Calu3 (cell line): ENCODE results near the gene SARS2. TPM values are rescaled to one million over a fixed set of nuclear protein-coding genes. Genes with fewer than 3 reads are reported as not detected.
"Not testable (repeated sequence)": the region's sequence is repeated elsewhere in the genome, so short reads cannot be mapped to it uniquely, and the experiment has no call there.

Source experiments
- BruUV-seq: library from RNA; stranded (reverse); fragments of 400-500 nt; replicated peaks from 2 replicates; lab custom pipeline; 2021; lab: Mats Ljungman, UMichigan
- CTCF ChIA-PET: fragments of 300-600 bp; sonication (Branson Sonifier 250); formaldehyde crosslinking; loops from one replicate; lab custom pipeline; 2022; ENCODE audit warnings: antibody characterized with exemption; lab: Charles Lee
- DNase-seq: peaks from one replicate; pipeline ENCODE4 v3.0.0; 2022
- H3K27ac Mint-ChIP-seq: one replicate; pipeline ENCODE4 v1.8.0; 2022; ENCODE audit warnings: mixed read lengths; ENCODE audit not compliant: unreplicated experiment
- H3K27me3 Mint-ChIP-seq: one replicate; pipeline ENCODE4 v1.8.0; 2022; ENCODE audit warnings: mixed read lengths; ENCODE audit not compliant: unreplicated experiment
- H3K36me3 Mint-ChIP-seq: one replicate; pipeline ENCODE4 v1.8.0; 2022; ENCODE audit warnings: mild to moderate bottlenecking, moderate library complexity, mixed read lengths; ENCODE audit not compliant: insufficient read depth, unreplicated experiment
- H3K4me1 Mint-ChIP-seq: one replicate; pipeline ENCODE4 v1.8.0; 2022; ENCODE audit warnings: mild to moderate bottlenecking, low read depth, mixed read lengths; ENCODE audit not compliant: unreplicated experiment
- H3K4me3 Mint-ChIP-seq: one replicate; pipeline ENCODE4 v1.8.0; 2022; ENCODE audit warnings: mild to moderate bottlenecking, low read depth, moderate library complexity, mixed read lengths; ENCODE audit not compliant: unreplicated experiment
- H3K9me3 Mint-ChIP-seq: one replicate; pipeline ENCODE4 v1.8.0; 2022; ENCODE audit warnings: low read depth, mixed read lengths; ENCODE audit not compliant: unreplicated experiment
- intact Hi-C: fragments of 100-400 bp; cut with micrococcal nuclease; formaldehyde crosslinking; loops from one replicate; pipeline ENCODE4 v1.10.0; 2022; ENCODE audit not compliant: unreplicated experiment
- total RNA-seq: library from RNA; stranded (reverse); gene quantifications from 2 replicates; pipeline ENCODE4 v1.2.3, GENCODE V29; 2022
- TF ChIP-seq, protein P1 (sequence below): fragments of 200-600 bp; IDR thresholded peaks from one replicate; pipeline ENCODE4 v1.8.0; 2022; ENCODE audit warnings: antibody characterized with exemption; ENCODE audit not compliant: unreplicated experiment

Gene SARS2
- total RNA-seq, 1 experiment from 2014 or later = 52.1 TPM

DNA sequence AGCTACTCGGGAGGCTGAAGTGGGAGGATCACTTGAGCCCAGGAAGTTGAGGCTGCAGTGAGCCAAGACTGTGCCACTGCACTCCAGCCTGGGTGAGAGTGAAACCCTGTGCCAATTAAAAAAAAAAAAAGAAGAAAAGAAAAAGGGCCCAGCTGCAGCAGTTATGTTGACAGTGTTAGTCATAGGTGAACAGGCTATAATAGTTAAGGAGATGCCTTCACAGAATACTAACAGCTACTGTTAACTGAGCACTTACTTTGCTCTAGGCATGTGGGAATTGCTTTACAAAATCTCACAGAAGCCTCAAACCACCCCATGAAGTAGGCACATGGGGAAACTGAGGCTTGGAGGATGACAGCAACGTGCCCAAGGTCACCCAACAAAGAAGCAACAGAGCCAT is 41.1 kb upstream of the SARS2 start:
- TF ChIP-seq, protein P1, sequence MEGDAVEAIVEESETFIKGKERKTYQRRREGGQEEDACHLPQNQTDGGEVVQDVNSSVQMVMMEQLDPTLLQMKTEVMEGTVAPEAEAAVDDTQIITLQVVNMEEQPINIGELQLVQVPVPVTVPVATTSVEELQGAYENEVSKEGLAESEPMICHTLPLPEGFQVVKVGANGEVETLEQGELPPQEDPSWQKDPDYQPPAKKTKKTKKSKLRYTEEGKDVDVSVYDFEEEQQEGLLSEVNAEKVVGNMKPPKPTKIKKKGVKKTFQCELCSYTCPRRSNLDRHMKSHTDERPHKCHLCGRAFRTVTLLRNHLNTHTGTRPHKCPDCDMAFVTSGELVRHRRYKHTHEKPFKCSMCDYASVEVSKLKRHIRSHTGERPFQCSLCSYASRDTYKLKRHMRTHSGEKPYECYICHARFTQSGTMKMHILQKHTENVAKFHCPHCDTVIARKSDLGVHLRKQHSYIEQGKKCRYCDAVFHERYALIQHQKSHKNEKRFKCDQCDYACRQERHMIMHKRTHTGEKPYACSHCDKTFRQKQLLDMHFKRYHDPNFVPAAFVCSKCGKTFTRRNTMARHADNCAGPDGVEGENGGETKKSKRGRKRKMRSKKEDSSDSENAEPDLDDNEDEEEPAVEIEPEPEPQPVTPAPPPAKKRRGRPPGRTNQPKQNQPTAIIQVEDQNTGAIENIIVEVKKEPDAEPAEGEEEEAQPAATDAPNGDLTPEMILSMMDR = no peak
- peaks cover 22% of the 10 kb centered on the region for H3K4me1 Mint-ChIP-seq
- H3K36me3 Mint-ChIP-seq = peaks cover 25% of the 10 kb centered on the region
- no peak for DNase-seq
- H3K4me3 Mint-ChIP-seq = no peak overlapping the region
- no peaks in the 10 kb centered on the region for H3K9me3 Mint-ChIP-seq
- intact Hi-C loops = no loop called here
- CTCF ChIA-PET = interaction anchor here (0.9 kb wide), 1 partner anchor 66 kb away, joined by 3 read pairs; no protein-coding TSS in a partner anchor
- no peaks in the 10 kb centered on the region for H3K27me3 Mint-ChIP-seq
- BruUV-seq = no TSS peak
- no peak overlapping the region for H3K27ac Mint-ChIP-seq

DNA sequence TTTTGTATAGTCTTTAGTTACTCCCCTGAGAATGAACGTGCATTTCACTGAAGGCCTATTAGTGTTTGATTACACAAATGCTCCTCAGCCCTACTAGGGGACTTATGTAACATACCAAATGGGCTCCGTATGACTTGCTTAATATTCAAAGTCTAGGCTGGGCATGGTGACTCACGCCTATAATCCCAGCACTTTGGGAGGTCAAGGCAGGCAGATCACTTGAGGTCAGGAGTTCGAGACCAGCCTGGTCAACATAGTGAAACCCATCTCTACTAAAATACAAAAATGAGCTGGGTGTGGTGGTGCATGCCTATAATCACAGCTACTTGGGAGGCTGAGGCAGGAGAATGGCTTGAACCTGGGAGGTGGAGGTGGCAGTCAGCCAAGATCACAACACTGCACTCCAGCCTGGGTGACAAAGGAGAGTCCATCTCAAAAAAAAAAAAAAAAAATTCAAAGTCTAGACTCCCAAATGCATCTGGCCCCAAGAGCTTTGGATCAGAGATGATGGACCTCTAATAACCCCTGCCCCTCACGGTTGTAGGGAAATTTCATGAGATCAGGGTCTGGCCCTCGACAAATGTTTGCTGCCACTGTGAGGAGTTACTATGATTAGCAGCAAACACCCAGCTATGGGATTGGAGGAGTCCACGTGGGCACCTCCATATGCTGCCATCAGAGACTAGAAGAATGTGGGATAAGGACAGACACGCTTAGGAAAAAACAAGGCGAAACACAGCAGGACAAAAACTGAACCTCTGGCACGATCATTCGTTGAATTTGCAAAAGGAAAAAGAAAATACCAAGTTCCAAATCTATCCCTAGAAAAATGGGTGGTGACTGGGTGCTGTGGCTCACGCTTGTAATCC is 40.3 kb upstream of the SARS2 start:
- BruUV-seq = no TSS peak
- no peak overlapping the region for H3K27ac Mint-ChIP-seq
- no peaks in the 10 kb centered on the region for H3K9me3 Mint-ChIP-seq
- H3K27me3 Mint-ChIP-seq = no peaks in the 10 kb centered on the region
- no peak overlapping the region for H3K4me3 Mint-ChIP-seq
- intact Hi-C loops = no loop called here
- peaks cover 14% of the 10 kb centered on the region for H3K4me1 Mint-ChIP-seq
- TF ChIP-seq, protein P1 = no peak
- DNase-seq = no peak
- H3K36me3 Mint-ChIP-seq = peaks cover 23% of the 10 kb centered on the region
- CTCF ChIA-PET = interaction anchor here (0.6 to 1.0 kb wide), 2 partner anchors 9 to 447 kb away, joined by 5 read pairs; no protein-coding TSS in a partner anchor

DNA sequence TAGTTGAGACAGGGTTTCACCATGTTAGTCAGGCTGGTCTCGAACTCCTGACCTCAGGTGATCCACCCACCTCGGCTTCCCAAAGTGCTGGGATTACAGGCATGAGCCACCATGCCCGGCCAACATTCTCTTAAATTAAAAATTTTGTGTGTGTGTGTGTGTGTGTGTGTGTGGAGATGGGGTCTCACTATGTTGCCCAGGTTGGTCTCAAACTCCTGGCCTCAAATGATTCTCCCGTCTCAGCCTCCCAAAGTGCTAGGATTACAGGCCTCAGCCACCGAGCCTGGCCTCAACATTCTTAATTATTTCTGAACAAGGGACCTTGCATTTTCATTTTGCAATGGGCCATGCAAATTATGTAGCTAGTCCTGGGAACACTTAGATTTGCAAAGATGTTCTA is 35.6 kb upstream of the SARS2 start:
- not testable (repeated sequence) for BruUV-seq, DNase-seq, H3K4me3 Mint-ChIP-seq, H3K27me3 Mint-ChIP-seq, H3K27ac Mint-ChIP-seq, H3K9me3 Mint-ChIP-seq, H3K36me3 Mint-ChIP-seq
- peaks cover 11% of the 10 kb centered on the region for H3K4me1 Mint-ChIP-seq
- intact Hi-C loops = loop anchor here (10.0 kb wide), 1 partner anchor 359 kb away; the partner anchor contains the start of gene LRFN1
- CTCF ChIA-PET = interaction anchor here (0.6 to 1.3 kb wide), 3 partner anchors 11 to 117 kb away, joined by 3 to 4 read pairs (median 3); no protein-coding TSS in a partner anchor

DNA sequence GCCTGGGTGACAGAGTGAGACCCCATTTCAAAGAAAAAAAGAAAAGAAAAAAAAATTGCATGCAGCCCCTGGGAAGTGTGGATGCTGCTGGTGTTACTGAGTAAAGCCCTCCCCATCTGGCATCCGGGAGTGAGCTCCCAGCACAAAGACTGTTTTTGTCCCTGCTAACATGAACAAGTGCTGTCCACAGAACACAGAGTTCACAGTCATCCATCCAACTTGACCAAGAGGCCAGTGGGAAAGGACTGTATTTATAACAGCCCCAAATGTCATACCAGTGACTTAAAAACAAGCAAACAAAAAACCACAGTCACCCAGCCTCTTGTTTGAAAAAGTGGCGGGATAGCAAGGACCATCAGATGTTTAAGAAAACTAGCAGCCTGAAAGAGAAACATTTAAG is 34.2 kb upstream of the SARS2 start:
- intact Hi-C loops = loop anchor here (10.0 kb wide), 1 partner anchor 360 kb away; the partner anchor contains the start of gene LRFN1
- no TSS peak for BruUV-seq
- Mint-ChIP-seq H3K4me1 (peaks cover 11% of the 10 kb centered on the region), H3K36me3 (peaks cover 5% of the 10 kb centered on the region), H3K27ac (no peak overlapping the region), H3K4me3 (no peak overlapping the region), H3K9me3 (no peaks in the 10 kb centered on the region), H3K27me3 (no peaks in the 10 kb centered on the region)
- no peak for DNase-seq
- CTCF ChIA-PET = no interaction called here
- TF ChIP-seq, protein P1 = no peak
